SK-N-SH treated with all-trans-retinoic acid at 6 μM for 48 hours (cell line): ENCODE data around the gene CARD9.

Experiments
- ATAC-seq: fragments of 200-7000 bp; cut with Tn5 transposase; 3 replicates; pipeline ENCODE4 v1.9.1; 2020; ENCODE audit warnings: mild to moderate bottlenecking, moderate library complexity
- ARNTL ChIP-seq: fragments of 450-650 bp; formaldehyde crosslinking; IDR thresholded peaks from 2 replicates; pipeline ENCODE4 v1.5.0; 2020; ENCODE audit warnings: low read depth, mild to moderate bottlenecking, moderate library complexity, borderline replicate concordance
- BACH2 ChIP-seq: fragments of 250-450 bp; sonication (Bioruptor Pico); IDR thresholded peaks from 2 replicates; pipeline ENCODE4 v1.9.0; 2021; ENCODE audit warnings: mild to moderate bottlenecking, borderline replicate concordance
- CREB5 ChIP-seq: fragments of 250-450 bp; sonication (Bioruptor Pico); IDR thresholded peaks from 2 replicates; pipeline ENCODE4 v1.5.1; 2020; ENCODE audit warnings: low read depth, mild to moderate bottlenecking, moderate library complexity
- ESRRG ChIP-seq: fragments of 250-450 bp; sonication (Bioruptor Pico); IDR thresholded peaks from 2 replicates; pipeline ENCODE4 v1.6.1; 2021; ENCODE audit warnings: mild to moderate bottlenecking
- GLIS3 ChIP-seq: fragments of 250-450 bp; sonication (Bioruptor Pico); IDR thresholded peaks from 2 replicates; pipeline ENCODE4 v1.5.0; 2020; ENCODE audit warnings: mild to moderate bottlenecking, moderate library complexity
- ISL1 ChIP-seq: fragments of 250-450 bp; sonication (Bioruptor Pico); IDR thresholded peaks from 2 replicates; pipeline ENCODE4 v2.1.2; 2022; ENCODE audit warnings: mild to moderate bottlenecking, moderate library complexity
- OSR1 ChIP-seq: fragments of 250-450 bp; sonication (Bioruptor Pico); IDR thresholded peaks from 2 replicates; pipeline ENCODE4 v1.8.0; 2022; ENCODE audit warnings: moderate library complexity, mild to moderate bottlenecking, inconsistent platforms
- SNAI2 ChIP-seq: fragments of 250-450 bp; sonication (Bioruptor Pico); IDR thresholded peaks from 2 replicates; pipeline ENCODE4 v1.5.0; 2020; ENCODE audit warnings: mild to moderate bottlenecking, moderate library complexity
- TCF4 ChIP-seq: fragments of 250-450 bp; sonication (Bioruptor Pico); IDR thresholded peaks from 2 replicates; pipeline ENCODE4 v1.8.0; 2021; ENCODE audit warnings: mild to moderate bottlenecking, moderate library complexity, borderline replicate concordance
- TOX ChIP-seq: fragments of 250-450 bp; sonication (Bioruptor Pico); IDR thresholded peaks from 2 replicates; pipeline ENCODE4 v1.8.0; 2021; ENCODE audit warnings: mild to moderate bottlenecking, moderate library complexity, borderline replicate concordance
- TSHZ2 ChIP-seq: fragments of 250-450 bp; sonication (Bioruptor Pico); IDR thresholded peaks from 2 replicates; pipeline ENCODE4 v1.5.0; 2020; ENCODE audit warnings: mild to moderate bottlenecking, moderate library complexity
- ZFP3 ChIP-seq: fragments of 250-450 bp; sonication (Bioruptor Pico); IDR thresholded peaks from 2 replicates; pipeline ENCODE4 v1.5.0; 2020; ENCODE audit warnings: mild to moderate bottlenecking, moderate library complexity
- ZFP30 ChIP-seq: fragments of 450-650 bp; formaldehyde crosslinking; IDR thresholded peaks from 2 replicates; pipeline ENCODE4 v1.5.0; 2022; ENCODE audit warnings: mild to moderate bottlenecking, moderate library complexity
- ZNF565 ChIP-seq: fragments of 450-650 bp; formaldehyde crosslinking; conservative IDR thresholded peaks from 2 replicates; pipeline ENCODE4 v1.5.0; 2020; ENCODE audit warnings: low read depth, mild to moderate bottlenecking, moderate library complexity
- ZNF70 ChIP-seq: fragments of 450-650 bp; formaldehyde crosslinking; IDR thresholded peaks from 2 replicates; pipeline ENCODE4 v1.5.0; 2020; ENCODE audit warnings: mild to moderate bottlenecking, moderate library complexity
- ZNF8 ChIP-seq: fragments of 450-650 bp; formaldehyde crosslinking; IDR thresholded peaks from 2 replicates; pipeline ENCODE4 v1.5.0; 2020; ENCODE audit warnings: mild to moderate bottlenecking, moderate library complexity
- TF ChIP-seq, protein P1 (sequence below): fragments of 250-450 bp; sonication (Bioruptor Pico); IDR thresholded peaks from 2 replicates; pipeline ENCODE4 v1.5.1; 2021; ENCODE audit warnings: mild to moderate bottlenecking, moderate library complexity
- TF ChIP-seq, protein P2 (sequence below): fragments of 250-450 bp; sonication (Bioruptor Pico); IDR thresholded peaks from 2 replicates; pipeline ENCODE4 v1.8.0; 2021; ENCODE audit warnings: low read depth, mild to moderate bottlenecking, moderate library complexity, borderline replicate concordance
- TF ChIP-seq, protein P3 (sequence below): fragments of 250-450 bp; sonication (Bioruptor Pico); IDR thresholded peaks from 2 replicates; pipeline ENCODE4 v1.8.0; 2020; ENCODE audit warnings: mild to moderate bottlenecking, moderate library complexity, borderline replicate concordance

The CARD9 gene

GRCh38 chr9:136376457-136376856 is 3.0 kb upstream of the CARD9 start:
- ATAC-seq: no peak
- TF ChIP-seq ZFP3 (CRISPR knock-in tag) (no peak), BACH2 (CRISPR knock-in tag) (no peak), ZFP30 (CRISPR knock-in tag) (no peak)
- TF ChIP-seq, all 23 proteins: peak for 0

DNA sequence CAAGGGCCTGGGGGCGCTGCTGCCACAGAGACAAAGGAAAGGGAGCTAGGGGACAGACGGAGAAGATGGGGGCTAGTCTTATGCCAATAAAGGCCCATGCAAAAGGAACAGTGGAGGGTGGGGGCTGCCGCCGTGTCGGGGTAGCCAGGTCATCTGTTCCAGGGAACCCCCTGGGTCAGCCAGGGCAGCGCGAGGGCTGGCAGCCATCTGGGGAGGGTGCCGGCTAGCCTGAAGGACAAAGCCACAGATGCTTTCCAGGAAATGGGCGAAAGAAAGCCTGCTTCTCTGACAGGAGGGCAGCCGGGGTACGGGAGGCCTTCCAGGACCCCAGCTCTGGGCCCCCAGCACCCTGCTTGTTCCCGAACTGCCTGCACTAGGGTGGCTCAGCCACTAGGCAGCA is 1.6 kb upstream of the CARD9 start:
- ATAC-seq: no peak
- TF ChIP-seq ZNF565 (CRISPR knock-in tag): no peak
- TF ChIP-seq, protein P1, sequence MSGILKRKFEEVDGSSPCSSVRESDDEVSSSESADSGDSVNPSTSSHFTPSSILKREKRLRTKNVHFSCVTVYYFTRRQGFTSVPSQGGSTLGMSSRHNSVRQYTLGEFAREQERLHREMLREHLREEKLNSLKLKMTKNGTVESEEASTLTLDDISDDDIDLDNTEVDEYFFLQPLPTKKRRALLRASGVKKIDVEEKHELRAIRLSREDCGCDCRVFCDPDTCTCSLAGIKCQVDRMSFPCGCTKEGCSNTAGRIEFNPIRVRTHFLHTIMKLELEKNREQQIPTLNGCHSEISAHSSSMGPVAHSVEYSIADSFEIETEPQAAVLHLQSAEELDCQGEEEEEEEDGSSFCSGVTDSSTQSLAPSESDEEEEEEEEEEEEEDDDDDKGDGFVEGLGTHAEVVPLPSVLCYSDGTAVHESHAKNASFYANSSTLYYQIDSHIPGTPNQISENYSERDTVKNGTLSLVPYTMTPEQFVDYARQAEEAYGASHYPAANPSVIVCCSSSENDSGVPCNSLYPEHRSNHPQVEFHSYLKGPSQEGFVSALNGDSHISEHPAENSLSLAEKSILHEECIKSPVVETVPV: no peak
- no peak for TF ChIP-seq TSHZ2 (CRISPR knock-in tag)
- no peak for TF ChIP-seq ESRRG
- no peak for TF ChIP-seq TOX (CRISPR knock-in tag)
- no peak for TF ChIP-seq ZNF70 (CRISPR knock-in tag)

GRCh38 chr9:136374183-136374575 is 710 bp upstream of the CARD9 start:
- TF ChIP-seq TCF4 (CRISPR knock-in tag) (no peak), ISL1 (CRISPR knock-in tag) (no peak), ZNF8 (no peak), ZNF565 (CRISPR knock-in tag) (no peak), ESRRG (no peak), ARNTL (no peak)
- TF ChIP-seq, protein P1: no peak
- ATAC-seq: no peak

- ATAC-seq: peak; percentile 21
- TF ChIP-seq ARNTL (no peak), ZNF8 (no peak), TSHZ2 (CRISPR knock-in tag) (no peak), SNAI2 (no peak), ZNF565 (CRISPR knock-in tag) (no peak), CREB5 (CRISPR knock-in tag) (no peak), BACH2 (CRISPR knock-in tag) (no peak), ZFP3 (CRISPR knock-in tag) (no peak), GLIS3 (no peak), TCF4 (CRISPR knock-in tag) (no peak), ISL1 (CRISPR knock-in tag) (no peak), OSR1 (no peak)
- TF ChIP-seq, protein P2, sequence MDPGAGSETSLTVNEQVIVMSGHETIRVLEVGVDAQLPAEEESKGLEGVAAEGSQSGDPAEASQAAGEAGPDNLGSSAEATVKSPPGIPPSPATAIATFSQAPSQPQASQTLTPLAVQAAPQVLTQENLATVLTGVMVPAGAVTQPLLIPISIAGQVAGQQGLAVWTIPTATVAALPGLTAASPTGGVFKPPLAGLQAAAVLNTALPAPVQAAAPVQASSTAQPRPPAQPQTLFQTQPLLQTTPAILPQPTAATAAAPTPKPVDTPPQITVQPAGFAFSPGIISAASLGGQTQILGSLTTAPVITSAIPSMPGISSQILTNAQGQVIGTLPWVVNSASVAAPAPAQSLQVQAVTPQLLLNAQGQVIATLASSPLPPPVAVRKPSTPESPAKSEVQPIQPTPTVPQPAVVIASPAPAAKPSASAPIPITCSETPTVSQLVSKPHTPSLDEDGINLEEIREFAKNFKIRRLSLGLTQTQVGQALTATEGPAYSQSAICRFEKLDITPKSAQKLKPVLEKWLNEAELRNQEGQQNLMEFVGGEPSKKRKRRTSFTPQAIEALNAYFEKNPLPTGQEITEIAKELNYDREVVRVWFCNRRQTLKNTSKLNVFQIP (CRISPR knock-in tag): no peak
- TF ChIP-seq, protein P3, sequence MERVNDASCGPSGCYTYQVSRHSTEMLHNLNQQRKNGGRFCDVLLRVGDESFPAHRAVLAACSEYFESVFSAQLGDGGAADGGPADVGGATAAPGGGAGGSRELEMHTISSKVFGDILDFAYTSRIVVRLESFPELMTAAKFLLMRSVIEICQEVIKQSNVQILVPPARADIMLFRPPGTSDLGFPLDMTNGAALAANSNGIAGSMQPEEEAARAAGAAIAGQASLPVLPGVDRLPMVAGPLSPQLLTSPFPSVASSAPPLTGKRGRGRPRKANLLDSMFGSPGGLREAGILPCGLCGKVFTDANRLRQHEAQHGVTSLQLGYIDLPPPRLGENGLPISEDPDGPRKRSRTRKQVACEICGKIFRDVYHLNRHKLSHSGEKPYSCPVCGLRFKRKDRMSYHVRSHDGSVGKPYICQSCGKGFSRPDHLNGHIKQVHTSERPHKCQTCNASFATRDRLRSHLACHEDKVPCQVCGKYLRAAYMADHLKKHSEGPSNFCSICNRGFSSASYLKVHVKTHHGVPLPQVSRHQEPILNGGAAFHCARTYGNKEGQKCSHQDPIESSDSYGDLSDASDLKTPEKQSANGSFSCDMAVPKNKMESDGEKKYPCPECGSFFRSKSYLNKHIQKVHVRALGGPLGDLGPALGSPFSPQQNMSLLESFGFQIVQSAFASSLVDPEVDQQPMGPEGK (CRISPR knock-in tag): no peak
- TF ChIP-seq, protein P1: no peak
These were observed 739 bp downstream of the CARD9 start for GRCh38 chr9:136372561-136373299.
